ENCODE data around the gene SMU1.

SMU1 gene

DNA sequence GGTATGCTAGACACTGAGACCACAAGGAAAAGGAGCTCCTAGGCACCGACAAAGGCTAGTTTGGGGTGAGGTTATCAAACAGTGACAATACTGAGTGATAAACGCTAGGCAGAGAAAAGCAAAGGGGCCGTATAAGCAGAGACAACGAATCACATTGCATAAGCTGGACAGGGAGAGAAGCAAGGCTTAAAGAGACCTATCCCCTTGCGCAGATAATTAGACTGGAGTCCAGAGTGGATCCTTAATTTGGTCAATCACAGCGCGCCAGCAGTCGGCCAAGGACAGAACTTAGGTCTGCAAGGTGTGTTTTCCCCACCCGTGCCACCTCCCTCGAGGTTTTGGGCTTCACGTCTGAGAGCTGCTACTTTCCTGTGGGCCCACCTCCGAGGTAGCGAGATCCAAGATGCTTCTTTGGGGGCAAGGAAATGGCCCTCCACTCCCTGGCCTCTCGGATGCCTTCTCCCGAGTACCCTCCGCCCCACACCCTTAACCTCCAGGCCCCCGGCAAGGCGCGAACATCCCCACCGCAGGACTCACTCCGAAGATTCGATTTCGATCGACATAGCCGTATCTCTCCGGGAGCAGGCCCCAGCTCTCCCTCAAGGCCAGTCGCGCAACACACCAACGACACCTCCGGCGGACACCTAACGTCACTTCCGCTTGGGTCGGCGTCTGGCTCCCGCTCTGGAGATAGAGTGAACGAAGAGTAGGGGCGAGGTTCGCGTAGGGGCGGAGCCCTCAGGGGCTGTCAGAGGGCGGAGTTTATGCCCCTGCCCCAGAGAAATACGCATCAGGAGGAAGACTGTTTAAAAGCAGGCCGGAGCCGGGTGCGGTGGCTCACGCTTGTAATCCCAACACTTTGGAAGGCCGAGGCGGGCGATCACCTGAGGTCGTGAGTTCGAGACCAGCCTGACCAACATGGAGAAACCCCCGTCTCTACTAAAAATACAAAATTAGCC lies at the start of gene SMU1:
TSS of gene SMU1 (minus strand) at position 629 of the 959 bp plus-strand sequence. CDS start at position 563, 66 bp downstream.
- peak; percentile 98 for DNase-seq

DNA sequence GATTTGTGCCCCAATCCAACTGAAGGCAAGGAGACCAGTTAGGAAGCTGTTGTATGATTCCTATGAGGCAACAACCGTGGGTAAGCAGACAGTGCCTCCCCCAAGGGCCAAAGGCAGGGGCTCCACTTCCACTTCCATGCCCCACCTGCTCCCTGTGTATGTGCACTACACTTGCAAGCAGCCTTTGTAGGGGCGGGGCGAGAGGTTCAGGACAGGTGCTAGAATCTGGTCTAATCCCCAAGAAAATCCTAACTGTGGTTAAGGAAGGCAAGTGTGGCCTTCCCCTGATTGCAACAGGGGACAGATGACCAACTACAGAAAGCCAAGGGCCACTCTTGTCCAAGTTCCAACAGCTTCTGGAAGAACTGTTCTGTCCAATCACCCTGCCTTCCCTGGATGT lies 49.0 kb upstream of the SMU1 start:
- no peak for DNase-seq

DNA sequence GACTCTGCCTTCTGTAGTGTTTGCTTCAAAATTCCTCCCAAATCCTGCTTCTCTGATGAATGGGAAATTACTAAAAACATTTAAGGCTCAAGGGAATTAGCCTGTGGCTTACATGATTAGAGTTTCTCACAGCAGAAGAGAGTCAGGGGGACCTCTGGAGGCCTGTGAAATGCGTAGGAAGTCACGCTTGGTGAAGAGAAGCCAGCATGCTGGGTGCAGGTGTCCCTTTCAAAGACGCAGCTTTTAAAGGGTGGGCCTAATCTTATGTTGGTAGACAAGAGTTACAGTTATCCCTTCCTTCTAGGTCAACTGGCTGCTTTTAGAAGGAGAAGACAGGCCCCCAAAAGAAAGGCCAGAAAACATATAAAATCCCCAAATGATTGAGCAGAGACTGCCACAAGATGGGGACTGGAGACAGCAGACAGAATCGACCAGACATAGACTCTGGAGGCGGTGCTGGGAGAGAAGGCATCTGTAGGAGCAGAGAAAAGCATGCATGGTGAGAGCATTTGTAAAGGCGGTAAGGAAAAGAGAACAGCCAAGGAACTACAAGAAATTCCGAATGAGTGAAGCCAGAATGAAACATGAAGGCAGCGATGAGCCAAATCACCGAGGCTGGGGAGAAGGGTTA lies 48.4 kb upstream of the SMU1 start:
- DNase-seq = no peak

DNA sequence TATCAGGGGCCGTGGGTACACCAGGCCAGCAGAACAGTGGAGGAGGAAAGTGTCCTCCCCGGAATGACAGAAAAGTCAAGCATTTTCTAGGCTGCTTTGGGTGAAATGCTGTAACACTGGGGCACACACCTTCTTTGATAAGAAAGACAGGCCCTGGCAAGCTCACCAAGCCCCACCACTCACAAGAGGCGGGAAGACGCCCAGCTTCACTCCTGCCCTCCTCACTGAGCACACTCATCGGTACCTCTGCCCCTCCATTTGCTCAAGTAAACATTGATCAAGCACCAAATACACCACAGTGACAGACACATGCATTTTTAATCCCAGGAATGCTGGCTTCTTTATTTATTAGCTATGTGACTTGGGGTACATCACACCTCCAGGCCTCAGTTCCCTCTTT lies 47.6 kb upstream of the SMU1 start:
- DNase-seq = no peak

DNA sequence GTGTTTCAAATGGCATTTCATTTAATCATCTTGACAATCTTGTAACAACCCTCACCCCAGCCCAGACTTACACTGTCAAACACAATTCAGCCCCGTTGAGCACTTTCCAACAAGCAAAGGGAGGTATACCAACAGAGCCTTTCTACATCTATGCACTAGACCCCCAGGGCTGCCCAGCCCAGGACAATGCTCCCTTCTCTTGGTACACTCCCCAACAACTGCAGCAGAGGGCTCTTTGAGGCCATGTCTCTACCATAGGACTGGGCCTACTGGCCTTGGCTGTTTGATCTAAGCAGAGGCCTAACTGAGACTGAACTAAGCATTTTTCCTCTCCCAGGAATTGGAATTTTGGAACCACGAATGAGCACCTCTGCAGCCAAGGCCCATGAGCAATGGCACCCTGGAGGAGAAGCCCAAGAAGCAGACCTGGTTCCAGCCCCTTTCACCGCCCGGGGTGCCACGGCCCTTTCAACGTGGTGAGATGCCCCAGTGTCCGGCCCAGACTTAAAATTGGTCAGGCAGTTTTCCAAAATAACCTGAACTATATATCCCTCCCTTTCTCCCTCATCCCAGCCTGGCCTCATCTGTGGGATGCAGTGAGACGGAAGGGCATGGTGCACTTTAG lies 47.0 kb upstream of the SMU1 start:
- no peak for DNase-seq

DNA sequence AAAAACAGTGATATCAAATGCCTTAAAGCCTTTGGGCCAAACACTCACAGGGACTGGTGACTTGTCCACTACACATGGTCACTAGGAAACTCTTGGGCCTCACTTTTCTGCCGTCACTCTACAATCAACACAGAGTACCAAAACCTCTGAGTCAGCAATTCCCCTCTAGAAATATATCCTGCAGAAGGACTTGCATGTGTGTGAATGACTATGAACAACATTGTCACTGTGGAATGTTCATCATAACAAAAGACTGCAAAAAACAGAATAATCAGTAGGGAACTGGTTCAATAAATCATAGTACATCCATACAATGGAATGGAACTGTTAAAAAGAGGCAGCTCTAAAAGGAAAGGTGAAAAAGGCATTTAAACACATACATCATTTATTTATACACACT lies 44.1 kb upstream of the SMU1 start:
- DNase-seq = no peak

DNA sequence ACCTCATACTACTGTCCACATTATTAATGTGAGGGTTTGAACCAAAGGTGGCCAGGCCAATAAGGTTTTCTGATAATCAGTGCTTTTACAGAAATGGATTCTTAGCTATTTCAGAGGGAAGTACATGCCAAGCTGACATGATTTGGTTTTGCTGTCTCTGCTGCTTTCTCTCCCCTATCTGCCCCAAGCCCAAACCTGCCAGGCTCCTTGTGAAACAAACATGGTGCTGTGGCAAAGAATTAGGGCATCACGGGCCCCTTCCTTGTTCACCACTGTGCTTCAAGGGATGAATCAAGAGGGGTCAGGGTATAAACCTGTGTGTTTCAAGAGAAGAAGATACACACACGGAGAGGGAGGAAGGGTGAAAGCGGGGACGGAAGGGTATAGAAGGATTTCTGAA lies 41.3 kb upstream of the SMU1 start:
- no peak for DNase-seq

DNA sequence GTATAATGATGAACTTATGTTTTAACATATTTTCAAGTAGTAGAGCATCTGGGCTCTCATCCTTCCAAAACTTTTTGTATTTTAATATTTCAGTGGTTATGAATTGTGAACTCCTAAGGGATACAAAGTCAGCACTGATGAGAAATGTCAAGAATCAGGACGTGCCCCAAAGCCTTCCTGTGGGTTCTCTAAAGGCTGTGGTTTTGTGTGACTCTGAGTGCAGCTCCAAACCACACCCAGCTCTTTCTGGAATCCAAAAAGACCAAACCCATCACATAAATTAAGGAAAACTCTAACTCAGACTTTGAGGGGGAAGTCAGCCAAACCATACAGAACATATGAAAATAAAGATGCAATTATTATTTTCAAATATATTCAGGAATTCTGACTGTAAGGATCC lies 40.8 kb upstream of the SMU1 start:
- DNase-seq = no peak

DNA sequence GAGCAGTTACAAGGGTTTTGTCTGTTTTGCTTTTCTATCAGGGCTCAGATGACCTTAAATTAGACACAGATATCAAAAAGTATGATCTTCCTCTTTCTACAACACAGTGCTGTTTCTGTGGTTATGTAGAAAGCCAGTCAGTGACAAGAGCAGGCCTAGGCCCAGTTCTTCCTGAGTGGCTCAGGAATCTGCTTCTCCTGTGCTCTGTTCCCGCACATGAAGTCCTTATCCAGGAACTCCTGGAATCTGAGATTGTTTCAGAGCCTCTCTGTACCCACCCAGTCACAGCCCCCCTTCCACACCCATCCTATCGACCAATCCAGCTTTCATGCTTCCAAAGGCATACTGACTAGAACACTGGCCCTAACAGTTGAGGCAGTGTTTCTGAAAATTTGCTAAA lies 40.4 kb upstream of the SMU1 start:
- no peak for DNase-seq

DNA sequence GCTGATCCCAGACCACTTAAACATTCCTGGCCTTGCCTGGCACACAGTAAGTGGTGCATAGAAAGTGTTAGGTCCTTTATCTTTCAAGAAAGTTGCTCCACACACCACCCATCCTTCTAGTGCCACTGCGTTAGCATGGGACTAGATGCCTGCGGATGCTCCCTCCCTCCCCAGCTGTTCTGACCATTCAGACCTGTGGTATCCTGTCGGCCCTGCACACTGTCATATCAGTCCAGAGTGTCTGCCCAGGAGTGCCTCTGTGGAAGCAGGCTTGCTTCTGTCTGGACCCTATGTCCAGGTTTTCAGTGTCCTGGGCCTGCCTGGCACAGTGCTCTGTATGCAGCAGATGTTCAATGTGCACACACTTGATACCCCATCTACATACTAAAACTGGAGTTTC lies 38.3 kb upstream of the SMU1 start:
- no peak for DNase-seq

DNA sequence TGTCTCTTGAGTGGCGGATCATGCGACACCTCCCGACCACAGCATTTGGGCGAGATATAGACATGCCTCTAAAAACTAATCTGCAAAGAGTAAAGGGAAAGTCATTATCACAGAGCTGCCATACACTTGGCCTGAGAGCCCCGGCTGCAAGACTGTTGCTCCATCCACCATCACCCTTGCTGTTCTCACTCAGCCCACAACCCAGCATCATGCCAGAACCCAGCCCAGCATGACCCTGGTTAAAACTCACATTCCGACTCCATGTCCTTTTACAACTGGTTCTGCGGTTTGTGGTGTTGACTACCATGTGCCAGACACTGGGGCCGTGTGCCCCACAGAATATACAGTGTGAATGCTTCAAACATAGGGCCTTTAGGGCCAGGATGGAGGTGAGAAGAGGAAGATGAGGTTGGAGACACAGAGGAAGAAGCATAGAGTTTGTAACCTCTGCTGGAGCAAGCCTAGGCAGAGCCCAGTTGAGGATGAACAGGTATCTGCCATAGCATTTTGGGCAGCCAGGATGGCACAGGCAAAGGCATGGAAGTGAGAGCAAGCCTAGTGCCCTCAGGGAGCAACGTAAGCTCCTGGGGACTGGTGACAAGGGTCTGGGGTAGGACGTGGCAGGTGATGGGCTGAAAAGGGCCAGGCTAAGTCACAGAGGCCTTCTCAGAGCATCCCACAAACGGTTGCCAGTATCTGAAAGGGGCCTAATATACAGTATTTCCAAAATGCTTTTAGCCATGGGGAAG lies 37.5 kb upstream of the SMU1 start:
- DNase-seq = no peak

DNA sequence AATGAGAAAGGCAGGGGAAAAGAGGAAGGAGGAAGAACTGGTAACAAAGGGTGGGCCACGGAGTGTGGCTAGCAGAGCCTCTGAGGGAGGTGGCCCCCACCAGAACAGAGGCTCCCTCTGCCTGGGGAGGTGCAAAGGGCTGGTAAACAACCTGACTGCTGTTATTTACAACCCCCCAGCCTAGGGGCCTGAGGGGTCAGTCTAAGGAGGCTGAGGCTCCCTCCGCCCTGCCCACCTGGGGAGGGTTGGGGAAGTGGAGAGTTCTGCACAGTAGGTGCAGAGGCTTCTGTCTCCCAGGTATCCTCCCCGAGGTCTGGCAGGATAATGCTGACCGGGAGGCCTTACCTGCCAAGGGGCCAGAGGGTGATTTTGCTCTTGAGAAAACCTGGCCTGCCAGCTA lies 35.6 kb upstream of the SMU1 start:
- DNase-seq = no peak

DNA sequence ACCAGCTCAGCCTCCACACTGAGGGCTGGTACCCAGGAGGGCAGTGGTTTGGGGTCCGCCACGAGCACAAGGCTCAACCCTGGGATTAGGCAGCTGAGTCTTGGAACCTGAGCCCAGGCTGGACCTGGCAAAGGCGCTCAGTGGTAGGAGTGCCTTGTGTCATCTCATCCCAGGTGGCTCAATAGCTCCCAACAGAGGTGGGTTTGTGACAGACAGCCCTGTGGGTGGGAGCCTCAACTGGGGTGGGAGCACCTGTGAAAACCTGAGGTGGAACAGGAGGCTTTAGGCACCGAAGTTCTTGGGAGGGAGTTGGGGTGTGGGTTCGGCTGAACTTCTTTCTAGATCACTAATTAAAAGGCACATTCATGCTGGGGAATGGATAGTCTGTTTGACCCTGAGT lies 35.2 kb upstream of the SMU1 start:
- no peak for DNase-seq

DNA sequence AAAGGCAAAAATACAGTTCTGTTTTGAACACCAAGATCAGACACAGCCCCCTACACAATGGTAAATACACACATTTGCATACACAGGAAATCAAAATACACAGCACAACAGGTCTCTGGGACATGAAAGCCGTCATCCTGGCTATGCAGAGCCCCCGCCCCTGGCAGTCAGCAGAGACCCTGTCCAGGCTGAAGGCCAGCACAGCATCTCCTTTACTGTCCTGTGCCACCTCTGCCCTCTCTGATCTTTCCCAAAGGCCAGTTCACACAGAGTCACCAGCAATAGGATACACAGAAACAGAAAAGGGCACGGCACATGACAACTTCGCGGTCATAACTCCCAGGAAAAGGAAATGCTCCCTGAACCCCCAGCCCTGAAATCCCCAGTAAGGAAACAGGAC lies 34.2 kb upstream of the SMU1 start:
- DNase-seq = no peak

DNA sequence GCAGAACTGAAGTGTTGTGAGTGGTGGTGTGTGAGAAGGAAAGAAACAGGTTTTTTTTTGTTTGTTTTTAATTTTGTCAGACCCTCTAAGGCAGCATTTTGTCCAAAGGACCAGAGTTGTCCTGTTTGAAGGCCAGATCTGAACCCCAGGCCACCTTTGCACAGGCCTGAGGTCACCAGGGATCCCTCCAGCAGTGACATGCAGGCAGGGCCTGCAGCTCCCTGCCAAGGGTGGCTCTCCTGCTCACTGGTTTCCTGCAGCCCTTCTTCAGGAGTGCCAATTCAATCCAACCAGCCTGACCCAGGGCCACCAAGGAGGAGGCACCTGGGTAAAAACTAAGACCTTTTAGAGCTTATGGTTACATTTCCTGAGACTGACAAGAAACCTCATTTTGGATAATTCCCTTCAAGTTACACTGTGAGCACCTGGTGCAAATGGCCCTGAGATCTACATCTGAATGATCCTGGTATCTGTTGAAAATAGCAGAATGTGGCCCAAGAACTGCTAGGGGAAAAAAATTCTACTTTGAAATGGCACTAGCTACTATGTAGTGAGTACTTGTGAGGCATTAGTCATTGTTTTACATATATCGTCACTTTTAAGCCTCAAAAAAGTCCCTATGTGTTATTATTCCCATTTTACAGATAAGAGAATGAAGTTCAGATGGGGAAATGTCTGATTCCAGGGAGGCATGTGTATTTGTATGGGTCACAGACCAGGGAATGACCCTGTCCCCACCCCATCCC lies 33.5 kb upstream of the SMU1 start:
- no peak for DNase-seq

DNA sequence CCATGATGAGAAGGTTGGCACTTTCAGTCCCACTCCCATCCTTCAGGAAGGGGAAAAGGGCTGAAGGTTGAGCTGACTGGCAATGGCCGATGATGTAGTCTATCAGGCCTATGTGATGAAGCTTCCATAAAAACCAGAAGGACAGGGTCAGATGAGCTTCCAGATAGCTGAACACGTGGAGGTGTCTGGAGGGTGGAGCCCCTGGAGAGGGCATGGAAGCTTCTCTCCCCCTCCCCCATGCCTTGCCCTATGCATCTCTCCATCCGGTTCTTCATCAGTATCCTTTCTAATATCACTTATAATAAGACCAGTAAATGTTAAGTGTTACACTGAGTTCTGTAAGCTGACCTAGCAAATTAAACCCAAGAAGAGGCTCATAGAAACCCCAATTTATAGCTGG lies 32.6 kb upstream of the SMU1 start:
- no peak for DNase-seq

DNA sequence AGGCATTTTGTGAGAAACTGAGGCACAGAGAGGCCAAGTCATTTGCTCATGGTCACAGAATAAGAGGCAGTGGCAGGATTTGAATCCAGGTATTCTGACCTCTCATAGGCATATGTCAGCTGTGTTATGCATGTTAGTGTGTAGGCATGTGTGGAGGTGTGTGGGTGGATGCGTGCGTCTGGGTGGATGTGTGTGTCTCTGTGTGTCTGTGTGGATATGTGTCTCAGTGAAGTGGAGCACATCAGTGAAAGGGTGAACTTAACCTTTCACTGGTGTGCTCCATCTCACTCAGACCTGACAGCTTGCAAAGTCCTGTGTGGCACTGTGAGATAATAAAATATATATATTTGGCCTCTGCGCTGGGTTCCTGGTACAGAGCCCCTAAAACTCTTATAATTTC lies 32.0 kb upstream of the SMU1 start:
- DNase-seq = no peak

DNA sequence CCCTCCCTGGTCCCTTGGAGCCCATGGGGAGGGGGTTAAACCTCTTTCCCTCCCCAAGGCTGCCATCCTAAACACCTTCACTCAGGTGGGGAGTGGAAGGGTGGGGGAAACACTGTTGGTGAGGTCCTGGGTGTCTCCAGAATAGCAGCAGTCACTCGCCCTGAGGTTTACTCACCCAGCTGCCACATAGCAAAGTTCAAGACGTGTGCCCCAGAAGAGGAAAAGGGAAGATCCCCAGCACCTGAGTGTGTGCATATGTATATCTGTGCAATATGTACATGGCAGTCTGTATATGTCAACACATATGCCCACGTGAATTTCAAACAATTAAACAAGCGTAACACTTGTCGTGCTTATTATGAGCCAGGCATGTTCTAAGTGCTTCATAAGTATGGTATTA lies 31.3 kb upstream of the SMU1 start:
- no peak for DNase-seq

DNA sequence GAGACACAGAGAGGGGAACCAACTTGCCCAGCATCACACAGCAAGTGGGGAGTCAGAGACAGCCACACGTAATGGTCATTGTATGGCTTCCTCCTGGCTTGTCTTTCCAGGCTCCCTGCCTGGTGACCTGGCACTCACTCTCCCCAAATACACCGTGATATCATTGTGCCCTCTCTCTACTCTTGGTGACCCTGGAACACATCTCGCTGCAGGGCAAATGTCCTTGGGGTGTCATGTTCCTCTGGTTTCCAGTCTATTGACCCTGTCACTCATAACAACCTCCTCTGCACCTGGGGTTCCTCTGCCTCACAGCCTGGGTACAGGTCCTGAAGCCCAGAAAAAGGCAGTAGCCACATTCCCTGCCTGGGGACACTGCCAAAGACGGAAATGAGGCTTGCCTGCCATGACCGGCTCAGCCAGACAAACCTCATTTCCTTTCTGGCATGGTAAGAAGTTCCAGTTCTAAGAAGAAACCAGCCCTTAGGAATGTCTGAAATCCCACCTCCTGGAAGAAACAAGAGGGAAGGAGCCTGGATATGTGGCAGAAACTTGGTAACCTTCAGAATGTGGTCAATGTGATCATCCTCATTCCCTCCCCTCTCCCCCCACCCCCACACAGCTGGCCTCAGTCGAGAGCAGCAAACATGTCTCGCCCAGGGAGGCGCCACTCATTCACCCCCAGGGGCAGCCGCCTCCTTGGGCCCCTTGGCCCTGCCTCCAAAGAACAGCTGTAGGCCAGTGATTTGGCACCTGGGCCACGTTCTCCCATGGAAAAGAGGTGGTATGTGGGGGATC lies 30.6 kb upstream of the SMU1 start:
- no peak for DNase-seq

DNA sequence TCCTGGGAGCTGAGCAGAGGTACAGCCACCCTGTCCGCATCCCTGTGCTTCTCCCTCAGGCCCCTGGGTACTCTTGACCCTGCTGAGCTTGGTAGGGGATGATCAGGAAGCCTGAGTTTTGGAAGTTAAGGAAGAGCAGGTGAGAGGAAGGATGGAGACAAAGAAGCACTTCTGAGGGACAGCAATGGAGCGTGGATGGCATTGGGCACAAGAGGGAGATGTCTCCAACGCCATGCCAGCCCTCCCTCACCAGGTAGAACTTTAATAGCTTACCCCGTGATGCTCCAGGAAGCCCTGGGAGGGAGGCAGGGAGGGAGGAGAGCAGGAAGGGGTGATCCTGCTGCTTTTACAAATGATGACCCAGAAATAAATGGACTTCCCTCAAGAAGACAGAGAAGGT lies 29.9 kb upstream of the SMU1 start:
- no peak for DNase-seq

DNA sequence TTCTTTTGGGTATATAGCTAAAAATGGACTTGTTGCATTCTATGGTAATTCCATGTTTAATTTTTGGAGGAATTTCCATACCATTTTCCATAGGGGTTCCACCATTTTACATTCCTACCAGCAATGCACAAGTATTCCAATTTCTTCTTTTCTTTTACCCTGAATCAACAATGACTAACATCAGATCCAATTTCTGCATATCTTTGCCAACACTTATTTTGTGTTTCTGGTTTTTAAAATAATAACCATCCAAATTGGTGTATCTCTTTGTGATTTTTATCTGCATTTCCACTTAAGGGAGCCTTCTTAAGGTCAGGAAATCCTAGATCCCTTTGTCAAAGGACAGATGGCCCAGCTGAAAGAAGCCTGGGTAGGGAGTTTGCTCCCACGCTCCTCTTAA lies 29.5 kb upstream of the SMU1 start:
- no peak for DNase-seq

DNA sequence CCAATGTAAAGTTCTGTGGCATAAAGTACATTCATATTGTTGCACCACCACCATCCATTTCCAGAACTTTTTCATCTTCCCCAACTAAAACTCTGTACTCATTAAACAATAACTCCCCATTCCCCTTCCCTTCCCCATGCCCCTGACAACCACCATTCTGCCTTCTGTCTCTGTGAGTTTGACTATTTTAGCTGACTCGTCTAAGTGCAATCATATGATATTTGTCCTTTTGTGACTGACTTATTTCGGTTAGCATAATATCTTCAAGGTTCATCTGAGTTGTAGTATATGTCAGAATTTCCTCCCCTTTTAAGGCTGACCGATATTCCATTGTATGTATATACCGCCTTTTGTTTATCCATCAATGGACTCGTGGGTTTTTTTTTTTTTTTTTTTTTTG lies 29.0 kb upstream of the SMU1 start:
- DNase-seq = no peak
